Activated effector memory CD4-positive, alpha-beta T cell treated with anti-CD3 and anti-CD28 coated beads, Interleukin-2, amount 50 U/mL, for 16 hours (primary cell): ENCODE data around the gene CDCA4.

Source experiments
- DNase-seq: peaks from one replicate; pipeline ENCODE4 v3.0.0-alpha.2; 2020

CDCA4 gene

DNA sequence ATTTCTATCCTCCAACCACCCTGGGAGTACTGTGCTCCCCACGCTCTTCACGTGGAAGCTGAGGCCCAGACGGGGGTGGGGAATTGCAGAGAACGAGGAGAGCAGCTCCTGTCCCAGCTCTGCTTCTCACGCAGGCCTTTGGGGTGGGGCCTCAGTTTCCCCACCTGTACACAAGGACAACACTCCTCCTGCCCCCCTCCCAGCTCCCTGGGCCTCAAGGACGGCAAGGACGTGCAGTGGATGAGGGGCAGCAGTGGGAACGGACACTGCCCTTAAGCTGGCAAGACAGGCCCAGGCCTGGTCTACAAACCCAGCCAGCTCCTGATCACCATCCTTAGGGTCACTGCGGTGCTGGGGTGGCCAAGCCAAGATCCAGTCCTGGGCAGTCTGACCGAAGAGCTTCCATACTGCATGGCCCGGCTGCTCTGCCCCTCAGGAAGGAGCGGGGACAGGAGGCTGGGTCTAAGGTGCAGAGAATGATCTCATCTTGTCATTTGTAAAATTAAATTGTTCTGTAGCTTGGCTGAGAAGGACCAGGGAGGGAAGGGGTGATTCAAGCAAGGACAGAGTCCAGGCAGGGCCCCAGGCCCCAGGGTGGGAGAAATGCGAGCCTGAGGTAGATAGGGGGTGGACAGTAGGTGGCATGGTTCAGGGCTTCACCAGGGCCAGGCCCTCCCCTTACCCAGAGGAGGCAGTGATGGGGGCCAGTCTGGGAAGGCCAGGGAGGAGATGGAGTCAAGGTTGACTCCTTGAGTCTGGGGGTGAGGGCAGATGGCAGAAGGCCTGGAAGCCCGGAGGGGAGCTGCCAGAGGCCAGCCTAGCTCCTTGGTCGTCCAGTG is 36.6 kb downstream of the CDCA4 start:
- DNase-seq: no peak

DNA sequence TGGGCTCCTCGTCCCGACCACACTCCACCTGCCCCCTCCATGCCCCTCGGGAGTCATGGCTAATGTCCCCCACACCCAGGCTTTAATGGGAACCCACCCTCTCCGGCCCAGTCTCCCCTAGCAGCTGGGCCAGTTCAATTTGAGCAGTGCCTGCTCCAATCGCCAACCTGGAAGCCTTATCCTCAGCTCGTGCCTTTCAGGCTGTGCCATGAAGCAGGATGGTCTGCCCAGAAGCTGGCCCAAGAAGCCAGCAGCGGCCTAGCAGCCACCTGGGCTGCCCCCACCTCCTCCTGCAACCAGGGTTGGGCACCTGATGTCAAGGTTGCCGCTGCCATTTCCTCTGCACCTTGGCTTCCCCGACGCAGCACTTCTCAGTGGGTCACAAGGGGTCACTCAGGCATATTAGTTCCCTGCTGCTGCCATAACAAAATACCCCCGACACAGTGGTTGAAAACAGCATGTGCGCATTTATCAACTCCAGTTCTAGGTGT is 37.6 kb downstream of the CDCA4 start:
- DNase-seq: no peak

DNA sequence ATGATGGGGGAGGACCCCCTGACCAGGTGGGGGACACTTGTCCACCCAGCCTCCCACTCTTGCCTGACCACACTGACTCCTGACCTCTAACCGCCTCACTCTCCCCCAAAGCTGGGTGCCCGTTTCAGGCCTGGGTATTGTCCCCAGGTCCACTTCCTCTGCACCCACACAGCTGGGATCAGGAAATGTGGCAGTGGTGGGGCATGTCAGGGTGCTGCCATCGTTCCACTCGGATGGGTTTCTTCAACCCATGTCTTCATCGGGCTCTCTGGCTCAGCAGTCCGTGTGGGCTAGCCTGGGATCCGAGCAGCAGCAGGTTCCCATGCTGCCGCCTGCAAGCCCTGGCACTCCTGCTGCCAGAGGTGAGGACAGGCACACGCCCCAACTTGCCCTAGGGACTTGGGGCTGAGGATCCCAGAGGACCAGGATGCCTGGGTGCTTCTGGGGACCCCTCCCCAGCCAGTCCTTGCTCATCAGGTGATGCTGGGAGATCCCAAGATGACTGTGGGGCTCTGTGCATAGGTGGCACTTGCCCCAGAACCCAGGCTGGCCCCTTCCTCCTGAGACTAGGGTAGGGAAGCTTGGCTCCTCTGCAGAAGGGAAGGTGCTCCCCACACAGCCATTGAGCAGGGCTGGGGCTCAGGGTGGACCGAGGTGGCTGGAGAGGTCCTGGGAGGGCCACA is 38.2 kb downstream of the CDCA4 start:
- no peak for DNase-seq

DNA sequence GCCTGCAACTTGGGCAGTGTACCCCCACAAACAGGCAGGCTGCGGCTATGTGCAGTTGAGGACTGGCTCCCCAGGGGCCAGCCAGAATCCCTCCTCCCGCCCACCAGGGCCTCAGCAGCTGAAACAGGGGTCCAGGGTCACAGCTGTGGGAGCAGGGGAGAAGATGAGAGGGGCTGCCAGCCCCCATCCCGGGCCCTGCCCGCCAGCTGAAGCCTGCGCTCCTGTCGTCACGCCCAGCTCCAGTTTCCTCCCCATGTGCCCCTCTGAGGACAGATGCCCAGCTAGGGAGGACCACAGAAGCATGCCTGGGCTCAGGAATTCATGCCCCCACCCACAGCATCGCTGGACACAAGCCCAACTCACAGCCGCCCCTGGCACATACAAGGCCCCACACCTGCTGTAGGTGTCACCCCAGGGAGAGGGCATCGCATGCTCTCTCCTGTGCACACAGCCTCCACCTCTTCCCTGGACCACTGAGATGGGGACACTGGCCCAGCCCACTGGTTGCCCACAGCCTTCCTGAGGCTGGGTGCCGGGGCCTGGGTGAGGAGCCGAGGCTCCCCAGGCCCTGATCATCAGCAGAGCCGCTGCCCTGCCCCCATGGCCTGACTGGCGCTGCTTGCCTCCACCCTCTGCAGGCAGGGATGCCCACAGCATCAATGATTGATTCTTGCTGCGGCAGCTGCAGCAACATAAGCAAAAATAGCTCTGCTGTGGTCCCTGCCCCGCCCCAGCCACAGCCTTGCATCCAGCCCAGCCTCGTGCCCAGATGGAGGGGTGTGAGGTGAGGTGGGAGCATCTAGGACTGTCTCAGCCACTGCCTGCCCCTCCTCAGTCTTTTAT is 39.0 kb downstream of the CDCA4 start:
- DNase-seq: no peak

DNA sequence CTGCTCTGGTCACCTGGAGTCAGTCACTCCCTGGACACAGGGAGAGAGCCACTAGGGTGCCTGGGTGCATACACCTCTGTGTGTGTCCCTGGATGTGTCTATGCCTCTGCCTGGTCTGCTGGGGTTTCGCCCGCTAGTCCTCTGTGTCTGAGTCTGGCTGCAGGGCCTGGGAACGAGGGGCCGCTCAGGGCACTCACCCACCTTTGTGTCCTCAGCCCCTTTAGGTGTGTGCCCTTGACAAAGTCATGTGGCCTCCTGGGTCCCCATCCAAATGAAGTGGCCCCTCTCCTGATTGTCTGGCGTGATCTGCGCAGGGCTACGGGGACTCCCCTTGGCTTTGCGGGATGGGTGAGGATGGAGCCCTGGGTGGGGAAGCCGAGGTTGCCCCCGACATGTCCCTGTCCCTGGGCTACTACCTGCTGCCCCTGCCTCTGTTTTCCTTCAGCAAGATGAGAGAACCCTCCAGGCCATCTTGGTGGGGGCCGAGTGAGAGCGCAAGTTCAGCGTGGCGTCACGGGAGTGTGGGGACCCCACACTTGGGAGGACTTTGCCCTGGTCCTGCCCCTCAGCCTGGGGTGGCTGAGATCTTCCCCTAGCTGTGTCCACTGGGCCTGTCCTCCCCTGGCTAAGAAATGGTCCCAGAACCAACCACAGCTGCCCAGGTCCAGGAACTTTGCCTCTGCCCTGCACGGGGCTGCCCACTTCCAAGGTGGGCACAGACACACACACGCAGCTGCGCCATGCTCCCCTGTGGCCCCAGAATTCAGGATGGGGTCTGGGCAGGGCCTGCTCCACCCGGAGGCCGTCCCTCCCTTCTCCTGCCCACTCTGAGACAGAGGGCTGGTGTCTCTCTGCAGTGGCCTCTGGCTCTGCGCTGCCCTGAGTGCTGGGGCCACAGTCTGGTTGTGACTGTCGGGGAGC is 40.0 kb downstream of the CDCA4 start:
- no peak for DNase-seq

DNA sequence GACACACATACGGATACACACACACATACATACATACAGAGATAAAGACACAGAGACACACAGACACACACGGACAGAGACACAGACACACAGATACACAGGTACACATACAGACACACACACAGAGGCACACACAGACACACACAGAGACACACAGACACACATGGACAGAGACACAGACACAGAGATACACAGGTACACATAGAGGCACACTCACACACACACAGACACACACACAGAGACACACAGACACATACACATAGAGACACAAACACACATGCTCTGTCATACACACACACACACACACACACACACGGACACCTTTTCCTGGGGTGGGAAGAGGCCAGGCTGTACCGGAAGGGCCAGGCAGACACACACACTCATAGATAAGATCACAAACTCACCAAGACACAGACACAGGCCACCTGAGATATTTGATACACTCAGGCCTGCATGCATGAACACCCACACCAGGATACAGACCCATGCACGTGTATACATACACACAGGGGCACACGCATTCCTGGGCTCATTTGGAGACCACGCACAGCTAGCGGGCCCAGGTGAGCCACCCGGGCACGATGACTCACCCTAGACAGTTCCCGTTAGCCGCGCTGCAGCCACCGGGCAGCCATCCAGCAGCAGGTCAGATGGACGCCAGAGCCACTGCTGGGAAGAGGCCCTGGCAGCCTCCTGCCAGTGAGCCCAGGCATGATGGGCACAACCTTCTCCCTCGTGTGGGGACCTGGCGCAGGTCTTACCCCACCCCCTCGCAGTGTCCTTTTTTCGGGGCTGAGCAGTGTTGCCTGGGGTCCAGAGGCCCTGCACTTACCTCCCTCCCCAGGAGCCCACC is 40.9 kb downstream of the CDCA4 start:
- no peak for DNase-seq

DNA sequence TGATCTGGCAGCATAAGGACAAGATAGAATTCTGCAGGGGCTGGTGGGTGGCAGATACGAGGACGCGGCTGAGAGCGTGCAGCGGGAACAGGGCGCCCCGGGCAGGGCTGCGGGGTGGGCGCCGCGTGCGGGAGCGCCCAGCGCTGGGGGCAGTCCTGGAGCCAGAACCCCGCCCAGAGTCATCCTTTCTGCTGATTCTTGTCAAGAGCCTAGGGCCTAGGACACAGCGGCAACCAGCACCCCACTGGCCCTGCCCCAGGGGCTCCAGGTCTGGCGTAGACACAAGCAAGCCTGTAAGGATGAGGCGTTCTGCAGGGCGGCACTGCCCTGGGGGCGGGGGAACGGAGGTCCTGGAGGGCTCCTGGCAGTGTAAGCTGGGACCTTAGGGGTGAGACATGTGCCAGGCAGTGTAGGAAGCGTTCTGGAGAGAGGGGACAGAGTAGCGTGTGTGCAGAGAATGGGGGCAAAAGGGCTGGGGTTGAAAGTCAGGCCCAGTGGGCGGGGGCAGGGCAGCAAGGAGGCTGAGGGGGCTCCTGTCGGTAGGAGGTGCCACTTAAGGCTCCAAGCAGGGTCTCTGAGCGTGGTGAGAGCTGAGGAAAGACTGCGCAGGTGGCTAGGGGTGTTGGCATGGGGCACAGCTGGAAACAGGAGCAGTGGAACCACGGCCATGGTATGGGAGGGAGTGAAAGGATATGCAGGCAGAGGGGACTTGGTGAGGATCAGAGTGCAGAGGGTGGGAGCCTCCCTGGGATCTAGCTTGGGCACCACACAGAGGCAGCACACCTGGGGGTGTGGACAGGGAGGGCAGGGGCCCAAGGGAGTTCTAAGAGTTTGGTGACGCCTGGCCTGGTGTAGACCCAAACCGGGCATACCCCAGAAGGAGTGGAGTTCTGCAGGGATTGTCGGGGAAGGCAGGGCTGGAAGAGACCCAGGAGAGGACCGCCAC is 41.9 kb downstream of the CDCA4 start:
- DNase-seq: no peak

DNA sequence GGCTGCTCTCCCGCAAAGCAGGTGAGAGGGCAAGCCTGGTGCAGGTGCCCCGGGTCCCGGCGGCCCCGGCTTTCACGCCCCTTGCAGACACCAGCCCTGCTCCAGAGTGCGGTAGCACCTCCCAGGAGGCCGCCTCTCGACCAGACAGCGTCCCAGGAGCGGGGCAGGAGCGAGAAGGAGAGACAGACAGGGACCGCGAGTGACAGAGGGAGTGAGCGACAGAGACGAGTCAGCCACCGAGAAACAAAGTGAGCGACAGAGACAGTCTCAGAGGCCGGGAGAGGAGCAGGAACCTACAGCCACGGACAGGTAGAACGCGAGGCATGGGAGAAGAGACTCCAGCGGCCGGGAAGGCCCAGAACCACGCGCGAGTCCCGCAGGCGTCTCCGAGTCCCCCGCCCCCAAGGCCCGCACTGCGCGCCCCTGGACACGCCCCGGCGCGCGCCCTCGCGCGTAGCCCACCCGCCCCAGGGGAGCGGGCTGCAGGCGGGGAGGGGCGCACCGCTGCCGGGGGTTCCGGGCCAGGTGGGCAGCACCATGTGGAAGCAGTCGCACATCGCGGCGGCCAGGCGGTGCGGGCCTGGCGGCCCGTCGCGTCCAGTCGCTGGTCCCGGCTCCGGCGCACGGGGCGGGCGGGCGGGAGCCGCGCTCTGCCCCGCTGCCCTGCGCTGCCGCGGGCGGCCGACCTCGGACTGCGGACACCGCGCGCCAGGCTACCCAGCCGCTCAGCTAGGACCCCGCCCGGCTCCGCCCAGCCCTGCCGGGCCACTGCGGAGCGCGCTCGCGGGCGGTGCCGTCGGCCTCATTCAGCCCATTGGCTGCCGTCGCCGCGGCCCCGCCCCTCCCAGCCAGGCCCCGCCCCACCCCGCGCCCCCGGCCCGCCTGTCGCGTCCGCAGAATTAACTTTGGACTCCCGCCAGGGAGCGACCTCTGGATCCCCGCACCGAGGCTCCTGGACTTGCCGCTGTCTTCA is 42.9 kb downstream of the CDCA4 start, which contains the start of gene AHNAK2:
TSS of gene AHNAK2 (minus strand) at position 694 of the 973 bp plus-strand sequence. CDS start at position 557, 137 bp downstream.
- DNase-seq: peak; percentile 83

DNA sequence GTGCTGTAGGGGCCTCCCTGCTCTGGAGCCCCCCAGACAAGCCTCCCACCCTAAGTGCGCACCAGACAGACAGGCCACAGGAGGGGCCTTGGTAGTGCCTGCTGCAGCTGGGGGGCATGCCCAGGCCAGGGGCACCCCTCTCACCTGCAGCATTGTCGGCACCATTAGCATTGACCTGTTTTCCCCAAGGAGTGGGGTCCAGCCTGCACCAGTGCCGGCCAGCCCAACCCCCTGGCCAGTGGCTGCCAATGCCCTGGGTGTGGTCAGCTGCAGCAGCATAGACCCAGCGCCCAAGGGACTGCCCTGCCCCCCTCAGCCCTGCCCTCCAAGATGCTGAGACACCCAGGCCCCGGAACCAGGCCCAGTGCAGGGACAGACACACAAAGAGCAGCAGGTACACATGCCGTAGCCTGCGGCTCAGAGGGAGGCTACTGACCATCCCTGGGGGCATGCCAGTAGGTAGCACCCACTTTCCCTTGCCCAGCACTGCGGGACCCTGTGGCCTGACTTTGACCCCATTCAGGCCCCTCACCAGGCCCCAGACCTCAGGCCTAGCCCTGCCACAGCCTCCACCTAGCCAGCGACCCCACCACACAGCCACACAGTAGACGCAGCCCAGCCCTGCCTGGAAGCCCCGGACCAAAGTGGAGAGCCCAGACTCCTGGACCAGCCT is 43.7 kb downstream of the CDCA4 start:
- DNase-seq: no peak

DNA sequence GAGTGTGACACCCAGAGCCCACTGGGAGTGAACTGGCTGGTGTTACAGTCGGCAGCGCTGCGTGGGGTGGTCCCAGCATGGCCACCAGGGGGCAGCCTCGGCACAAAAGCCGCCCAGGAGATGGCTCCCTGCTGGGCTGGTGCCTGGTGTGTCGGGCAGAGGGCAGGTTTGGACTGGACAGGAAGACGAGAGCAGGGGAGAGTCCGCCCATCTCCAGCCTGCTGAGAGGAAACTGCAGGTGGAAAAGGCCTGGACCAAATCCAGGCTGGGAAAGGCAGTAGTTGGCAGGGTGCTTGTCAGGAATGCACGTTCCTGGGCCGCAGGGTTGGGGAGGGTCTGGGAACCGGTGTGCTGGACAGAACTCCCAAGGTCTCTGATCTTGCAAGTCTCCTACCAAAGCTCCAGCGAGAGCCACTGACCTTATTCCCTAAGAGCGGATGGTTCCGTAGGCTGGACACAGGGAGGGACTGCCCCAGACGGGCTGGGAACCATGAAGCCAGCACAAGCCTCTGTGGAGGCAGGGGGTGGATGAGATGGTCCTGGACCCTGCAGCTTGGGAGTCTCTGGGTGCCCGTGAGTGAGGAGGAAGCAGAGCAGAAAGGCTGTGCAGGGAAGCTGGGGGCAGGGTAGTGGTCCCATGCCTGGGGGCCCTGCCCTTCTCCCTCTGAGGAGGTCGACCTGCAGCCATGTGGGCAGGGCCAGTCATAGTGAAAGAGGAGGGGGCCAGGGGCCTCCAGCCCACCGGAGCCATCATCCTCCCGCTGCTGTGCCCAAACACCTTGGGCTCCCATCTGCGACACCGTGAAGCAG is 44.5 kb downstream of the CDCA4 start:
- DNase-seq: peak; percentile 95

DNA sequence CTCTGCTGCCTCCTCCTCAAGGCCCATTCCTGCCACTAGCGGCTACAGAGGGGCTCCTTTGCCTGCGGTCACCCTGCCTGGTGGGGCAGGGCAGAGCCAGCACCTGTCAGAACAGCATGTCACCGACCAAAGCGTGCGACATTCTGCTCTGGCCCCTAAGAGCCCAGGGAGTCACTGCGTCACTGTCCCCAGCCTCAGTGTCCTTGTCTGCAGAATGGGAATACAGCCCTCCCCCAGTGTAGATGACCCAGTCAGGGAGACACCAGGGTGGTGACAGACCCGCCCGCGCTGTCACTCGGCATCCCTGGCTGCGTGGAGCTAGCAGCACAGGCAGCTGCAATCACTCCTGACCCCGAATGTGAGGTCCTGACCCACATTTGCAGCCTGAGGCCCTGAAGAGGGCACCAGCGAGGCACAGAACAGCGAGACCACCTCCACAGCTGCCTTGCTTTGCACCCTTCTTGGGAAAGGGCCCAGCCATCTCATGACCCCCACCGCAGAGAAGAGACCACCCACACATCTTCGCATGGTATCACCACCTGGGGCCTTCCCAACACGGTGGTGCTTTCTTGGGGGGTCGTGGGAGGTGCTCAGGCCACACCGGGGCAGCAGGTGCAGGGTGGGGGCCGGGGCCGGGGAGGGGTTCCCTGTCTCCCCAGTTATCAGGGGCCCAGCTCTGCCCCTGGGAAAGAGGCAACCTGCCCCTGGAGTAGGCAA is 45.2 kb downstream of the CDCA4 start:
- DNase-seq: no peak

DNA sequence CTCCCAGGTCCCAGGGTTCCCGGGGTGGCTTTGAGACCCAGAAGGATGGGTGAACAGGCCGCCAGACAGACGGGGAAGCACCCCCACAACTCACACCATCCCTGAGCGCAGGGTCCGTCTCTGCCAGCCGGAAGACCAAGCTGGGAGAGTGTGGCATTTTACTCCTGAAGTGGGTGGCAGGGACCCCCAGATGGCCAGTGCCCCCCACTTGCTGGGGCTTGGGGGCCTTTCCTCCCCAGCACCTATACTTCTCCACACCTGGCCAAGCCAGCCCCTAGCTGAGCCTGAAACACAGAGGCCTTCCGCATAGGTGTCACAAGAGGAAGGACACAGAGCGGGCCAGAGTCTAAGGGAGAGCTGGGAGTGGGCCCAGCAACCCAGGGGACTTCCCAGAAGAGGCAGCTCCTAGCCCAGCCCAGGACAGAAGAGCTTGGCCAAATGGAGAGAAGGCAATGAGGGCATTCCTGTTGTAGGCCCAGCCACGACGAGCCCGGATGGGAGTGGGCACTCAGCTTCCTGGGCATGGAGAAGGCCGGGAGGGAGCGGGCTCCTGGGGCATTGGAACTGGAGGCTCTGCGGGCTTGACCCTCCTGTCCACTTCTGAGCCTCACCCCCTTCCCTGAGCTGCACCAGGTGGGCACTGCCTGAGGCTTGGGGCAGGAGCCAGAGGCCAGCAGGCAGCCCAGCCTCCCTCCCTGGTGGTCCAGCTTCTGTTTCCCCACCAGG is 46.1 kb downstream of the CDCA4 start:
- no peak for DNase-seq

DNA sequence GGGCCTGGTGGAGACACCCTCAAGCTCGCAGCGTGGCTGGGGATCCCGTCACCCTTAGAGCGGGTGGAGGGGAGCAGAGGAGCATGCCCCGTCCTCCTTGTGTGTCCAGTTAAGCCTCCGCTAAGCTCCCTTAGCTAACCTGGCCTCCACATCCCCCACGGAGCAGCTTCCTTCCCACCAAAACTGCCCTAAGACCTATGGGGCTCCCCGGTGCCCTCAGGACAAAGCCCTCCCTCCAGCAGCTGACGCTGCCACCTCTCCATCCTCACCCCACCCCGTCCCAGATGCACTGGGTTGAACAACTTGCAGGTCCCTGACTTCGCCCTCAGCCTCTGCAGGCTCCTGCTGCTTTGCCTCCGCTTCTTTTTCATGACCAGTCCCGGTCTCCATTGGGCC is 46.7 kb downstream of the CDCA4 start:
- no peak for DNase-seq

DNA sequence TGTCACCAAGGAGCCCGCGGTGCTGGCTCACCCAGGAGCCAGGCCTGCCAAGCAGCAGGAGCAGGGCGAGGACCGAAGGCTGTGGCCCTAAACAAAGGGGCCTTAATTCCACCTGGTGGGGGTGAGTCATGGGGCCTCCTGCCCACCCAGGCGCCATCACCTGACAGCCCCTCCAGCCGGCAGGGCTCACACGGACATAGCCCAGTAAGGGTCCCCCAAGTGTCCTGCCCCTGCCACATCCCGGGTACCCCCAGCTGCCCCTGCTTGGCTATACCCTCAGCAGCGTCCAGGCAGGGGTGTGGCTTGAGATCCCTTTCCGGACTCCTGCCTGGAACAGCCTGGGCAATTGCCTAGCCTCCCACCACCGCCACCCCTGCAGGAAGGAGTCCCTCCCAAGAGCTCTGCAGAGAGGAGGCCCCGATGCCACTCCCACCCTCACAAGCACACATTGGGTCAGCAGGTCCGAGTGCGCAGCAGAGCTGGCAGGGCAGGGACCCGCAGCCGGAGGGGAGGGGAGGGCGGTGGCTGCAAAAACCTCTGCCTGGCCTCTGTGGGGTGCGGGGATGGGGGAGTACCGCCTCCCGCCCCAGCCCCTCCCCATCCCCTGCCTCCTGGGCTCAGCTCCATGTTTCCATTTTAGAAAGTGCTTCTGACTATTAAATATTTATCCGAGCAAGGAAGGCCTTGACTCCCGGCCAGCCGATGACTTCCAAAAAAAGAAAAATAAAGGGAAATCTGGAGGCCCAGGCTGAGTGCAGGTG is 47.3 kb downstream of the CDCA4 start:
- no peak for DNase-seq

DNA sequence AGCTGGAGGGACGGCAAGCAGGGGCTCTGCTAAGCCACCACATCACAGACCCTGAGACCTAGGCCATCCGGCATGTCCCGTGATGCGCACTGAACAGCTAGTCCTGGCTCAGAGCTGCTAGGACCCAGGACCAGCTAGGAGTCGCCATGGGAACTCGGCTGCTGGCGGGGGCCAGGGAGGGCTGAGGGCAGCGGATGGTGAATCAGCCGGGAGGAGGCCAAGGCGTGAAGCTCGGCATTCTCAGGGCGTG is 47.8 kb downstream of the CDCA4 start:
- no peak for DNase-seq
